MCF 10A (cell line): ENCODE results near the gene KAZN. TPM values are rescaled to one million over a fixed set of nuclear protein-coding genes. Genes with fewer than 3 reads are reported as not detected.

ENCODE experiments used
- BruUV-seq: library from RNA; stranded (reverse); fragments of 400-500 nt; replicated peaks from 2 replicates; lab custom pipeline; 2021; lab: Mats Ljungman, UMichigan
- CTCF ChIA-PET: fragments of 300-600 bp; sonication (Branson Sonifier 250); formaldehyde crosslinking; extraction: SDS; loops from one replicate; lab custom pipeline; 2021; ENCODE audit warnings: antibody characterized with exemption, inconsistent platforms; lab: Yijun Ruan, JAX
- POLR2A ChIA-PET: fragments of 300-600, 350-650 bp; sonication (Branson Sonifier 250); formaldehyde crosslinking; extraction: SDS; loops from one replicate; lab custom pipeline; 2020; ENCODE audit warnings: antibody characterized with exemption, inconsistent platforms; lab: Yijun Ruan, JAX
- DNase-seq: peaks from one replicate; pipeline ENCODE4 v3.0.0-alpha.2; 2018; ENCODE audit not compliant: unreplicated experiment
- H3K27ac Mint-ChIP-seq: one replicate; pipeline ENCODE4 v1.8.0; 2022; ENCODE audit warnings: mild to moderate bottlenecking, low read depth, mixed read lengths; ENCODE audit not compliant: unreplicated experiment
- H3K27me3 Mint-ChIP-seq: one replicate; pipeline ENCODE4 v1.8.0; 2022; ENCODE audit warnings: mixed read lengths; ENCODE audit not compliant: insufficient read depth, unreplicated experiment
- H3K36me3 Mint-ChIP-seq: one replicate; pipeline ENCODE4 v1.8.0; 2022; ENCODE audit warnings: mild to moderate bottlenecking, moderate library complexity, mixed read lengths; ENCODE audit not compliant: insufficient read depth, unreplicated experiment
- H3K4me1 Mint-ChIP-seq: one replicate; pipeline ENCODE4 v1.8.0; 2022; ENCODE audit warnings: mixed read lengths; ENCODE audit not compliant: insufficient read depth, unreplicated experiment
- H3K4me3 Mint-ChIP-seq: one replicate; pipeline ENCODE4 v1.8.0; 2022; ENCODE audit warnings: mild to moderate bottlenecking, moderate library complexity, mixed read lengths; ENCODE audit not compliant: unreplicated experiment
- H3K9me3 Mint-ChIP-seq: one replicate; pipeline ENCODE4 v1.8.0; 2022; ENCODE audit warnings: mixed read lengths; ENCODE audit not compliant: unreplicated experiment
- intact Hi-C: fragments of 100-400 bp; cut with micrococcal nuclease; formaldehyde crosslinking; loops from 2 replicates; pipeline ENCODE4 v1.14.1; 2022
- total RNA-seq: library from RNA; stranded (reverse); gene quantifications from 2 replicates; pipeline ENCODE4 v1.2.3, GENCODE V29; 2022
- TF ChIP-seq, protein P1 (sequence below): fragments of 200-600 bp; IDR thresholded peaks from one replicate; pipeline ENCODE4 v1.8.0; 2022; ENCODE audit warnings: antibody characterized with exemption, mild to moderate bottlenecking; ENCODE audit not compliant: unreplicated experiment

Gene KAZN
- total RNA-seq, 1 experiment from 2014 or later: 3.3 TPM

DNA sequence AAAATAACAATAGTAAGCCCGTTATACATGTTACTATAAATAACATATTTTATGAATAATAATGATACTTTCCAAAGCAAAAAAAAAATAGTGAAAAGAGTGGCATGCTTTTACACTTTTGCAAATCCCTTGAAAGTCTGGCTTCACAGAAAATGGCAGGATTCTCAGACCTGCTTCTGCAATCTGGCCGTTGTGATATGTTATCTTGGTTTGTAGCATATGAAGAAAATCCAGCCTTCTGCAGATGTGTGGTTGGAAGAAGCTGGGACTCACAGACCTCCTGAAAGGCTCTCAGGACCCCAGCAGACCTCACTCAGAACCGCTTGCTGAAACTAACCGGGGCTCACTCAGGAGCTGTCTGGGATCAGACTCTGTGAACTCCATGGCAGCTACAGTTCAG is 299.1 kb downstream of the KAZN start:
- CTCF ChIA-PET: interaction anchor here (1.2 to 2.3 kb wide), 4 partner anchors 16 to 49 kb away, joined by 3 to 13 read pairs (median 4); no protein-coding TSS in a partner anchor

DNA sequence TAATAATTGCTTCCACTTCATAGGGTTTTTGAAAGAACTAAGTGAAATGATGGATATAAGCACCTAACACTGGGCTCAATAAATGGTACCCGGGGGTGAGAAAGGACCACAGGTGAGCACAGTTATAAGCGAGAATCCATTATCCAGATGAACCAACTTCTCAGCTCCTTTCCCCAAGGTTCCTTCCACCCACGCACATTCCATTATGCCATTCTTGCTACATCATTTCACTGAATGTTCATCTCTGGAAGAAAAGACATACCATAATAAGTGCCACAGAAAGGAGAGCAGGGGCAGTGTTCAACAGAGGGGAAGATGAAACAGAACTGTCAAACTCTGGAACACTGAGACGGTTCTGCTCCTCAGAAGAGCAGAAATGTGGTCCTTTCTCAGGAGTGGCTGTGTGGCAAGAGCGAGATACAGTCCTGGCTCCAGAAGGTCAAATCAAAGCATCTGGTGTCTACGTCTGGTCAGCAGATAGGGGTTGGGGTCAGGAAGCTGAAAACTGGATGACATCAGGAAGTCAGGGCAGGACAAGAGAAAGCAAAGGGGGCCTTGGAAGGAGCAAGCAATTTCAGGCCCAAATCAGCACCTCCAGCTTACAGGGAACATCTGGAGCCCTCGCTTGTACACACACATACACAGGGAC is 299.6 kb downstream of the KAZN start:
- TF ChIP-seq, protein P1, sequence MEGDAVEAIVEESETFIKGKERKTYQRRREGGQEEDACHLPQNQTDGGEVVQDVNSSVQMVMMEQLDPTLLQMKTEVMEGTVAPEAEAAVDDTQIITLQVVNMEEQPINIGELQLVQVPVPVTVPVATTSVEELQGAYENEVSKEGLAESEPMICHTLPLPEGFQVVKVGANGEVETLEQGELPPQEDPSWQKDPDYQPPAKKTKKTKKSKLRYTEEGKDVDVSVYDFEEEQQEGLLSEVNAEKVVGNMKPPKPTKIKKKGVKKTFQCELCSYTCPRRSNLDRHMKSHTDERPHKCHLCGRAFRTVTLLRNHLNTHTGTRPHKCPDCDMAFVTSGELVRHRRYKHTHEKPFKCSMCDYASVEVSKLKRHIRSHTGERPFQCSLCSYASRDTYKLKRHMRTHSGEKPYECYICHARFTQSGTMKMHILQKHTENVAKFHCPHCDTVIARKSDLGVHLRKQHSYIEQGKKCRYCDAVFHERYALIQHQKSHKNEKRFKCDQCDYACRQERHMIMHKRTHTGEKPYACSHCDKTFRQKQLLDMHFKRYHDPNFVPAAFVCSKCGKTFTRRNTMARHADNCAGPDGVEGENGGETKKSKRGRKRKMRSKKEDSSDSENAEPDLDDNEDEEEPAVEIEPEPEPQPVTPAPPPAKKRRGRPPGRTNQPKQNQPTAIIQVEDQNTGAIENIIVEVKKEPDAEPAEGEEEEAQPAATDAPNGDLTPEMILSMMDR: no peak
- POLR2A ChIA-PET: interaction anchor here (0.7 kb wide), 1 partner anchor 10 kb away, joined by 3 read pairs; no protein-coding TSS in a partner anchor

More for the DNA sequence above, 299.1 kb downstream of the KAZN start:
- no peak overlapping the region for H3K4me3 Mint-ChIP-seq
- TF ChIP-seq, protein P1: no peak
- BruUV-seq: no TSS peak
- no peak overlapping the region for H3K27ac Mint-ChIP-seq
- no peaks in the 10 kb centered on the region for H3K36me3 Mint-ChIP-seq
- H3K9me3 Mint-ChIP-seq: no peaks in the 10 kb centered on the region
- intact Hi-C loops: no loop called here
- H3K27me3 Mint-ChIP-seq: no peaks in the 10 kb centered on the region
- DNase-seq: no peak
- H3K4me1 Mint-ChIP-seq: peaks cover 14% of the 10 kb centered on the region
- POLR2A ChIA-PET: interaction anchor here (0.7 kb wide), 1 partner anchor 10 kb away, joined by 3 read pairs; no protein-coding TSS in a partner anchor

DNA sequence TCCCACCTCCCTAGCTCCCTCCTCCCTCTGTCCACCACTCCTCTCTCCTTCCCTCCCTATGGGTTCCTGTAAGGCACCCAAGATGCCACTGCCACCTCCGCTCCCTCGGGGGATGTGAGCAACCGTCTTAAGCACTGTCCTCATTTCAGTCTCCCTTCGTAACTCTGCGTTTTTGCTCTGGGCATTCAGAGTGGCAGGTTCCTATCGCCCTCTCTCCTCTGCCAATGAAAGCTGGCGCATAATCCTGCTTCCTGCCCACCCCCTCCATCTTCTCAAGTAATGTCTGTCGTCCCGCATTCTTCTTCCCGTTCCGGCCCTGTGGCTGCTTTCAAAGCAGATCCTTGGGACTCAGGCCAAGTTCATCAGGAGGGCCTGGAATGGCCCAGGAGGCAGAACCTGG is 301.2 kb downstream of the KAZN start:
- CTCF ChIA-PET: no interaction called here
- no peak overlapping the region for H3K27ac Mint-ChIP-seq

More for the DNA sequence above, 299.6 kb downstream of the KAZN start:
- no TSS peak for BruUV-seq
- DNase-seq: no peak
- Mint-ChIP-seq H3K4me1 (peaks cover 14% of the 10 kb centered on the region), H3K36me3 (no peaks in the 10 kb centered on the region), H3K27me3 (no peaks in the 10 kb centered on the region), H3K4me3 (no peak overlapping the region), H3K27ac (no peak overlapping the region), H3K9me3 (no peaks in the 10 kb centered on the region)
- CTCF ChIA-PET: interaction anchor here (0.9 to 2.3 kb wide), 4 partner anchors 12 to 19 kb away, joined by 3 to 13 read pairs (median 4); no protein-coding TSS in a partner anchor
- intact Hi-C loops: no loop called here

More for the DNA sequence above, 301.2 kb downstream of the KAZN start:
- intact Hi-C loops: no loop called here
- TF ChIP-seq, protein P1: no peak
- no peak overlapping the region for H3K4me3 Mint-ChIP-seq
- no peaks in the 10 kb centered on the region for H3K9me3 Mint-ChIP-seq
- no peak for DNase-seq
- no peaks in the 10 kb centered on the region for H3K27me3 Mint-ChIP-seq
- BruUV-seq: no TSS peak
- no peaks in the 10 kb centered on the region for H3K36me3 Mint-ChIP-seq
- H3K4me1 Mint-ChIP-seq: peaks cover 14% of the 10 kb centered on the region
- POLR2A ChIA-PET: no interaction called here
